HG02981 (cell line): Measurements from ENCODE around the gene C2orf68.
"Not testable (repeated sequence)": the region's sequence is repeated elsewhere in the genome, so short reads cannot be mapped to it uniquely, and the experiment has no call there.

Source experiments
- ATAC-seq: cut with Tn5 transposase; IDR thresholded peaks from one replicate; pipeline ENCODE4 v1.9.1; 2021; ENCODE audit warnings: mild to moderate bottlenecking, moderate library complexity; ENCODE audit not compliant: unreplicated experiment

The C2orf68 gene

DNA sequence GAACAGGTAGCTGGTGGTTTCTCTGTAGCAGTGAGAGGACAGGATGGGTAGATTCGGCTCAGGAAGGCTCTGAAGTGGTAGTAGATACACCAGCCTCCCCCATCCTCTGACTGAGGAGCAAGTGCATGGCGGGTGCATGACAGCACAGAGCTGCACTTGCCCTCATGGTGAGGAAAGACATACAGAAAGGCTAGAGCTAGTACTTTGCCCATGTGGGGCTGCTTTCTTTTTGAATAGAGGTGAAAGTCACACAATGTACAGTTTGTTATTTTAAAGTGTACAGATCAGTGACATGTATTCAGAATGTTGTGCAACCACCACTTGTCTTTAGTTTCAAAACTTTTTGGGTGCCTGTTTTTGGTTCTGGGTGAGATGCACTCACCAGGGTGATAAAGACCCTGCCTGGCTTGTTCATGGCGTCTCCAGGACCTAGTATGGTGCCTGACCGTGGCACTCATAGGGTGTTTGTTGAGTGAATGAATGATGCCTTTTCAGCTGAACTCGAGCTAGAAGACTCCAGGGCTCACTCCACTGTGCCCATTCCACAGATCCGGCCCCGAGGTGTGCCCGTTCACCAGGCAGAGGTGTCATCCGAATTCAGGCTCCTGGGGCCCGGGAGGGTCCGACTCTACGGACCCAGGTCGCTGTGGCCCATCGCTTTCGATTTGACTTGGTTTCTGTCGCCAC, 28.1 kb downstream of the C2orf68 start:
- peak; percentile 40 for ATAC-seq

- ATAC-seq = no peak
Observed at GRCh38 chr2:85582492-85582891, 29.4 kb downstream of the C2orf68 start.

- no peak for ATAC-seq
Observed at GRCh38 chr2:85580206-85580605, 31.7 kb downstream of the C2orf68 start.

- no peak for ATAC-seq
Observed at GRCh38 chr2:85579266-85579935, 32.5 kb downstream of the C2orf68 start.

- ATAC-seq = peak; percentile 55
Observed at GRCh38 chr2:85578243-85579180, 33.4 kb downstream of the C2orf68 start.

- peak; percentile 54 for ATAC-seq
Observed at GRCh38 chr2:85577386-85578242, 34.3 kb downstream of the C2orf68 start, which contains the start of gene VAMP8. Gene VAMP8, plus strand, starts transcription at chr2:85577586. Its CDS starts 61 bp downstream, at chr2:85577647.

GRCh38 chr2:85577063-85577385, 34.8 kb downstream of the C2orf68 start:
- ATAC-seq = no peak

DNA sequence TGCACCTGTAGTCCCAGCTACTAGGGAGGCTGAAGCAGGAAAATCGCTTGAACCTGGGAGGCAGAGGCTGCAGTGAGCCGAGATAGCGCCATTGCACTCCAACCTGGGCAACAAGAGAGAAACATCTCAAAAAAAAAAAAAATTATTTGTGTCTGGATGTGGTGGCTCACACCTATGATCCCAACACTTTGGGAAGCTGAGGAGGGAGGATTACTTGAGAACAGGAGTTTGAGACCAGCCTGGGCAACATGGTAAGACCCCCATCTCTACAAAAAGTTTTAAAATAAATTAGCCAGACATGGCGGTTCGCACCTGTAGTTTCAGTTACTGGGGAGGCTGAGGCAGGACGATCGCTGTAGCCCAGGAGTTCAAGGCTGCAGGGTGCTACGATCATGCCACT, 36.1 kb downstream of the C2orf68 start:
- ATAC-seq = no peak

- ATAC-seq = no peak
Observed at GRCh38 chr2:85566265-85566664, 45.6 kb downstream of the C2orf68 start.

- ATAC-seq = no peak
Observed at GRCh38 chr2:85564144-85564563, 47.7 kb downstream of the C2orf68 start.

DNA sequence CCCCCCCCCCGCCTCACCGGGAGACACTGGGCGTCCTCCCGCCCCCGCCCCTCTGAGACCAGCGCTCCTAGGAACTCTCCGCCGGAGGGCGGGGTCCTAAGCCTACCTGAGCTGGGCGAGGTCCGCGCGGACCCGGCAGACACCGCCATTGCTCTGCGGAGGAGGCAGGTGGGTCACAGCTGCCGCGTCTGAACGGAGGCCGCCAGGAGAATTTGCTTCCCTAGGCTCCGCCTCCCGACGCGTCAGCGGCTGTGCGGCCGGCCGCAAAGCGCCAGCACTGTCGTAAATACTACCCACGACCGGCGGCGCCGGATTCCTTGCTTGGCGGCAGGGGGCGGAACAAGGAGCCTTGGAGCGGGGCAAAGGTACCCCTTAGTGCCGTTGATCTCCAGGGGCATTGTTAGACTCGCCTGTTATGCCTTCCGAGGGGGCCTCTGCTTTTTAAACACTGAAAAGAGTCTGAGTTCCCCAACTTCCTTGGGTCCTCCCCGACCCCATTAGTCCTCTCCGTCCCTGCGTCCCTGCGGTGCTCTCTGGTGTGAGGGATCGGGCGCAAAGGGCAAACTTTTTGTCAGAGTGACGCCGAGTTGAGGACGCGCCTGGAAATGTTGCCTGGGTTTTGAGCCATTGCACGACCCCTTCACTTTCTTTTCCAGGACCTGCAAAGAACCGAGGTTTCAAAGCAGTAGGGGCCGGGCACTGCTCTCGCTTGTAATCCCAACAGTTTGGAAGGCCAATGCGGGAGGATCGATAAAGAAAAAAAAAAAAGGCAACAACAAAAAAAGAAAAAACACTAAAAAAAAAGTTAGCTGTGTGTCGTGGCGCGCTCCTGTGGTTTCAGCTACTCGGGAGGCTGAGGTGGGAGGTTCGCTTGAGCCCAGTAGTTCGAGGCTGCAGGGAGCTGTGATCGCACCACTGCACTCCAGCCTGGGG, 50.3 kb downstream of the C2orf68 start, which contains the start of gene GGCX:
TSS of gene GGCX (minus strand) at position 214 of the 933 bp plus-strand sequence. CDS start at position 149, 65 bp downstream.
- peak; percentile 92 for ATAC-seq

DNA sequence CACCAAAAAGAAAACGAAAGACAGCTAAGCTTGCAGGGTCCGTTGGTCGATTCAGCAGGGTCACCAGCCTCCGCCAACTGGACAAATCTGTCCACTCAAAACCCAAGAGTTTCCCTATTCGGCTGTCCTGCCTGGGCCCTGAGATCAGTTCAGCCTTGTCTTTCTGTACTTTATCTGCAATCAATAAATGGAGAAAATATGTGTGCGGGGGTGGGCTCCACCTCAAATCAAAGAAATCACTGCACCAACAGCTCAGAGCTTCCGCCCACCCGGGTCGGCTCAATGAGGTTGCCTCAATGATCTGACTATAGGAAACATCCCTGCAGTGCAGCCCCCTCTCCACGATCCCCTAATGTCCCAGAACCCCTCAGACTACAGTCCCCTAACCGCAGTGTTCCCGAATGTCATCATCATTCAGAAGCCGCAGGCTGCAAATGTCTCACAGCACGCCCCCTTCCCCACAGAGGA, 51.0 kb downstream of the C2orf68 start:
- ATAC-seq = no peak

GRCh38 chr2:85560403-85560726, 51.5 kb downstream of the C2orf68 start:
- ATAC-seq = not testable (repeated sequence)

DNA sequence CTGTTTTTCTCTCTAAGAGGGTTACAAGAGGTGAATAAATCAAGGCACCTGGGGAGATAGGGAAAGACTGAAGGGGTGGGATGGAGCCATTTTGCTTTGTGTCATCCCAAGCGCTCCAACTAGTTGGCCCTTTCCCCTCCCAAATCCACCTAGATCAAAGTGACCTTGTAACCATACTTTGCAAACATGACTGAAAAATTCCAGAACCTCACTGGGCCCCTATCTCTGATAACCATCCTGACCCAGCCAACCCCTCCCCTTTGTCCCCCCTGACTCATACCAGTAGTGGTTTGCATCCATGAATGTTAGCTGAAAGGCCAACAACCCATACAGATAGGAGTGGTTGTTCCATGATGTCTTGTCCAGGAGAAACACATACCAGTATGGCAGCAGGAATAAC, 53.7 kb downstream of the C2orf68 start:
- no peak for ATAC-seq

DNA sequence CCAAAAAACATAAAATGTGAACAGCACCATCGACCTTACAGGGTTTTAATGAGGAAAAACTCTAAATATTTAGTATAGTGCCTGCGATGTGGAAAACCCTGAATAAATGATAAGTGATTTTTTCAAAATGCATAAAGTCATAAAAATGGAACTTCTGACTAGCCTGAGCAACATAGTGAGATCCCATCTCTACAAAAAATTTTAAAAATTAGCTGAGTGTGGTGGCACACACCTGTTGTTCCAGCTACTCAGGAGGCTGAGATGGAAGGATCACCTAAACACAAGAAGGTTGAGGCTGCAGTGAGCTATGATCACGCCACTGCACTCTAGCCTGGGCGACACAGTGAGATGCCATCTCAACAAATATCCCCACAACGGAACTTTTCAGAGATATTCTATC, 54.7 kb downstream of the C2orf68 start:
- no peak for ATAC-seq
